Naive thymus-derived CD4-positive, alpha-beta T cell (primary cell): Measurements from ENCODE around the gene TAF3. TPM values are rescaled to one million over a fixed set of nuclear protein-coding genes. Genes with fewer than 3 reads are reported as not detected.
"Not testable (repeated sequence)": the region's sequence is repeated elsewhere in the genome, so short reads cannot be mapped to it uniquely, and the experiment has no call there.

Experiments
- ATAC-seq: fragments of 150-1000 bp; cut with Tn5 transposase; 2 replicates; pipeline ENCODE4 v1.10.0; 2021; ENCODE audit warnings: mild to moderate bottlenecking, moderate library complexity
- CTCF ChIA-PET: fragments of 350-600 bp; sonication (Branson Sonifier 250); formaldehyde crosslinking; loops from one replicate; lab custom pipeline; 2021; ENCODE audit warnings: antibody characterized with exemption; lab: Charles Lee
- POLR2A ChIA-PET: fragments of 350-600 bp; sonication (Branson Sonifier 250); formaldehyde crosslinking; loops from one replicate; lab custom pipeline; 2021; ENCODE audit warnings: antibody characterized with exemption, inconsistent platforms; lab: Charles Lee
- DNase-seq, 9 donors: peaks; one replicate each; pipeline versions ENCODE4 v3.0.0 to v3.0.0-alpha.2; 2020 to 2022; ENCODE audit warnings: mixed read lengths in 1 of 9
- H3K27ac ChIP-seq: one replicate; pipeline ENCODE4 v1.7.0; 2013; ENCODE audit warnings: mild to moderate bottlenecking, low read depth, low read length, moderate library complexity
- H3K27me3 ChIP-seq, 2 donors: one replicate each; pipeline ENCODE4 v1.7.0; 2013; ENCODE audit warnings: low read length in 2 of 2, mild to moderate bottlenecking in 2 of 2, moderate library complexity in 2 of 2; ENCODE audit not compliant: control insufficient read depth in 2 of 2, insufficient read depth in 2 of 2
- H3K36me3 ChIP-seq, 3 experiments: 1 replicate in 2 of 3; 2 replicates in 1 of 3; pipeline ENCODE4 v1.7.0; 2013; ENCODE audit warnings: low read length in 3 of 3, mild to moderate bottlenecking in 3 of 3, moderate library complexity in 1 of 3; ENCODE audit not compliant: insufficient read depth in 3 of 3, control insufficient read depth in 2 of 3
- H3K4me1 ChIP-seq, 2 donors: one replicate each; pipeline ENCODE4 v1.7.0; 2013; ENCODE audit warnings: low read length in 2 of 2, mild to moderate bottlenecking in 2 of 2, moderate library complexity in 1 of 2; ENCODE audit not compliant: control insufficient read depth in 2 of 2, insufficient read depth in 2 of 2
- H3K4me3 ChIP-seq: 2 replicates; pipeline ENCODE4 v1.7.0; 2013; ENCODE audit warnings: mild to moderate bottlenecking, low read length
- H3K9me3 ChIP-seq, 3 experiments: 1 replicate in 2 of 3; 2 replicates in 1 of 3; pipeline ENCODE4 v1.7.0; 2013; ENCODE audit warnings: low read length in 3 of 3; ENCODE audit not compliant: control insufficient read depth in 2 of 3
- H3K27ac Mint-ChIP-seq, 9 donors: one replicate each; pipeline ENCODE4 v1.8.0; 2020 to 2022; ENCODE audit warnings: mixed read lengths in 9 of 9, mild to moderate bottlenecking in 8 of 9, moderate library complexity in 5 of 9, inconsistent platforms in 2 of 9
- H3K27me3 Mint-ChIP-seq, 5 donors: one replicate each; pipeline ENCODE4 v1.8.0; 2021 to 2022; ENCODE audit warnings: mixed read lengths in 5 of 5, mild to moderate bottlenecking in 1 of 5
- H3K36me3 Mint-ChIP-seq, 5 donors: one replicate each; pipeline ENCODE4 v1.8.0; 2020 to 2022; ENCODE audit warnings: mixed read lengths in 5 of 5, mild to moderate bottlenecking in 3 of 5, inconsistent platforms in 1 of 5
- H3K4me1 Mint-ChIP-seq, 7 donors: one replicate each; pipeline ENCODE4 v1.8.0; 2020 to 2022; ENCODE audit warnings: mixed read lengths in 7 of 7, mild to moderate bottlenecking in 3 of 7, inconsistent platforms in 1 of 7
- H3K4me3 Mint-ChIP-seq, 10 donors: one replicate each; pipeline ENCODE4 v1.8.0; 2020 to 2022; ENCODE audit warnings: mild to moderate bottlenecking in 10 of 10, mixed read lengths in 10 of 10, moderate library complexity in 6 of 10, inconsistent platforms in 2 of 10
- H3K9me3 Mint-ChIP-seq, 11 donors: one replicate each; pipeline ENCODE4 v1.8.0; 2020 to 2022; ENCODE audit warnings: mixed read lengths in 11 of 11, mild to moderate bottlenecking in 4 of 11, inconsistent platforms in 1 of 11, moderate library complexity in 1 of 11
- intact Hi-C, 2 donors: fragments of 100-400 bp; cut with micrococcal nuclease; formaldehyde crosslinking; loops; one replicate each; pipeline ENCODE4 v1.15.1; 2023
- polyA plus RNA-seq, 2 donors: library from polyadenylated mRNA; unstranded; fragments of 300-500 nt; fragmentation: Illumina TruSeq; gene quantifications; one replicate each; pipeline ENCODE4 v1.2.3, GENCODE V29; 2021
- total RNA-seq, 6 experiments: library from RNA in 5 of 6; stranded (reverse) in 5 of 6; gene quantifications; 1 replicate in 5 of 6; 2 replicates in 1 of 6; pipeline ENCODE4 v1.2.3 and lab custom pipeline; 2021 to 2026

Gene TAF3, protein sequence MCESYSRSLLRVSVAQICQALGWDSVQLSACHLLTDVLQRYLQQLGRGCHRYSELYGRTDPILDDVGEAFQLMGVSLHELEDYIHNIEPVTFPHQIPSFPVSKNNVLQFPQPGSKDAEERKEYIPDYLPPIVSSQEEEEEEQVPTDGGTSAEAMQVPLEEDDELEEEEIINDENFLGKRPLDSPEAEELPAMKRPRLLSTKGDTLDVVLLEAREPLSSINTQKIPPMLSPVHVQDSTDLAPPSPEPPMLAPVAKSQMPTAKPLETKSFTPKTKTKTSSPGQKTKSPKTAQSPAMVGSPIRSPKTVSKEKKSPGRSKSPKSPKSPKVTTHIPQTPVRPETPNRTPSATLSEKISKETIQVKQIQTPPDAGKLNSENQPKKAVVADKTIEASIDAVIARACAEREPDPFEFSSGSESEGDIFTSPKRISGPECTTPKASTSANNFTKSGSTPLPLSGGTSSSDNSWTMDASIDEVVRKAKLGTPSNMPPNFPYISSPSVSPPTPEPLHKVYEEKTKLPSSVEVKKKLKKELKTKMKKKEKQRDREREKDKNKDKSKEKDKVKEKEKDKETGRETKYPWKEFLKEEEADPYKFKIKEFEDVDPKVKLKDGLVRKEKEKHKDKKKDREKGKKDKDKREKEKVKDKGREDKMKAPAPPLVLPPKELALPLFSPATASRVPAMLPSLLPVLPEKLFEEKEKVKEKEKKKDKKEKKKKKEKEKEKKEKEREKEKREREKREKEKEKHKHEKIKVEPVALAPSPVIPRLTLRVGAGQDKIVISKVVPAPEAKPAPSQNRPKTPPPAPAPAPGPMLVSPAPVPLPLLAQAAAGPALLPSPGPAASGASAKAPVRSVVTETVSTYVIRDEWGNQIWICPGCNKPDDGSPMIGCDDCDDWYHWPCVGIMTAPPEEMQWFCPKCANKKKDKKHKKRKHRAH
- total RNA-seq = 10 to 100 TPM; 15.3 to 23.9 (median 18.8) TPM
- polyA plus RNA-seq = 10 to 100 TPM; 12.2 to 20.0 TPM
- total RNA-seq (lab: John Stamatoyannopoulos, UW) = 63.8 reads per million, percentile 76 among the genes with 10 or more reads in this experiment

DNA sequence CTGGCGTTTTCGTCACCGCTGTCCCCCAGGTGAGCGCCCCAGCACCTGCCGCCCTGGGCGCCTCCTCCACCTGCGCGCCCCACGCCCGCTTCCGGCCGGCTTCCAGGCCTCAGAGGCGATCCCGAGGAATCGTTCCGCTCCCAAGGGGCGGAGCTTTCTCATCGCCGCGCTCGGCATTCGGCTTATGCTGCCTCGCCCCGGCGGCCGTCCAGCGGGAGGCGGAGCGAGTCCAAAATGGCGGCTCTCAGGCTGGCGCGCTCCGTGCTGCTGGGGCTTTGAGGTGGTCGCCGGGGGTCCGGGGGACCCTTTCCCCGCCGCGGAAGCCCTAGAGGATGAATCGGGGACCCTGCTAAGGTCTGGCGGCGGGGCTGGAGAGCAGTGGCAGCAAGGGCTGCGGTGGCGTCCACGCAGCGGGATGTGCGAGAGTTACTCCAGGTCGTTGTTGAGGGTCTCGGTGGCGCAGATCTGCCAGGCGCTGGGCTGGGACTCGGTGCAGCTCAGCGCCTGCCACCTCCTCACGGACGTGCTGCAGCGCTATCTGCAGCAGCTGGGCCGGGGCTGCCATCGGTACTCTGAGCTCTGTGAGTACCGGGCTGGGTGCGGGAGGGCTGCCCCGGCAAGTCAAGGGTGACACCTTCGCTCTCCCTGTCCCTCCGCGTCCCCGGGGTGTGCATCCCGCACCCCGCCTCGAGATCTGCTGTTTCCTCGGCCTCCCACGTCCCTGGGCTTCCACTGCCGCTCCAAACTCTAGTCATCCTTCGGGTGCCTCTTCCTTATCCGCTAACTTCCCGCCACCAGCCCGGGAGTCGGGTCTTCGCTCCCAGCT, at the start of gene TAF3:
Gene TAF3, plus strand, starts transcription at position 211 of the 826 bp plus-strand sequence. Its CDS starts 205 bp downstream, at position 416.
- H3K9me3 ChIP-seq = no peaks in the 10 kb centered on the region
- ATAC-seq (peak; percentile 99), DNase-seq (peak; percentile 87 to 94 (median 91))
- H3K4me3 ChIP-seq = peak within 1 kb of the TSS; percentile 90
- intact Hi-C loops = loop anchor here (1.0 to 10.0 kb wide), 5 partner anchors 30 to 516 kb away; partner anchors contain the start of genes ATP5F1C (in 2 of the 2) and GATA3 (in 1 of the 2)
- Mint-ChIP-seq H3K9me3 (no peaks in the 10 kb centered on the region), H3K27me3 (peaks cover 0 to 34% (median 0%) of the 10 kb centered on the region in 5 donors), H3K4me1 (peaks cover 28 to 56% (median 48%) of the 10 kb centered on the region in 7 donors), H3K36me3 (peaks cover 0 to 13% (median 5%) of the 10 kb centered on the region in 5 donors), H3K27ac (peak within 1 kb of the TSS; percentile 71 to 96 (median 93)), H3K4me3 (peak within 1 kb of the TSS; percentile 92 to 100 (median 97))
- H3K27me3 ChIP-seq = no peaks in the 10 kb centered on the region
- H3K36me3 ChIP-seq = peaks cover 0 to 20% (median 0%) of the 10 kb centered on the region in 3 experiments
- H3K4me1 ChIP-seq = peaks cover 0 to 6% of the 10 kb centered on the region in 2 donors
- H3K27ac ChIP-seq = peak within 1 kb of the TSS; percentile 75
- CTCF ChIA-PET = no interaction called here
- POLR2A ChIA-PET = interaction anchor here (0.5 to 6.3 kb wide), 5 partner anchors 9 to 336 kb away, joined by 3 to 70 read pairs (median 8); partner anchors contain the start of genes ATP5F1C and KIN

DNA sequence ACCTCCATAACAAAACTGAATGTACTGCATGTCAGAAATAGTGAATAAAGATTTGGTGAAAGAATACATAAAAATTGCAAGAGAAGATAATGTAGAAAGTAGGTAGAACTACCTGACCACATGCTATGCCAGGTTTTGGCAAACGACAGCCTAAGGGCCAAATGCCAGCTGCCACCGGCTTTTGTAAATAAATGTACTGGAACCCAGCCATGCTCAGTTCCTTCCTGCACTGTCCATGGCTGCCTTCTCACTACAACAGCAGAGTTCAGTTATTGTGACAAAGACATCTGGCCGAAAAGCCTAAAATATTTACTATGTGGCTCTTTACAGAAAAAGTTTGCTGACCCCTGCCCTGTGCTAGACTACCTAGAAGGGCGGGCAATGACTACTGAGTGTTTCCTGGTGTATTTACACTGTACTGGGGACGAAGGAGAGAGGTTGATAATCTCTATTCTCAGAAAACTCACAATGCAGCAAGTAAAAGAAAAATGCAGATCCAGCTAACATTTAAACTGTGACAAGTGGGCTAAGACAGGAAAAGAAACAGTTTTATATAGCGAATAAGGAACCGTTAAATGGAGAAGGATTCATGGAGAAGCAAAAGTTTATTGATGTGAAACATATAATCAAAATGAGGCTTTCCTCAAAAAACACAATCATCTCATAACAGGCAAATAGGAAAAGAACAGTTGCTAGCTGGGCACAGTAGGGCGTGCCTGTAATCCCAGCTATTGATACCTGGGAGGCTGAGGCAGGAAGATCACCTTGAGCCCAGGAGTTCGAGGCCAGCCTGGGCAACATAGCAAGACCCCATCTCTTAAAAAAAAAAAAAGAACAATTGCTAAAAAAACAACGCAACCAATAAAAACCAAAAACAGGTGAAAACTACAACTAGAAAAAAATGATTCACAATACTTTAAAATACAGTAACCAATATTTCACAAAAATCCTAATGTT, 44.2 kb upstream of the TAF3 start:
- Histone ChIP-seq H3K27me3 (no peaks in the 10 kb centered on the region), H3K9me3 (no peaks in the 10 kb centered on the region), H3K27ac (no peak overlapping the region), H3K4me1 (no peaks in the 10 kb centered on the region), H3K4me3 (no peak overlapping the region), H3K36me3 (peaks cover 8 to 66% (median 19%) of the 10 kb centered on the region in 3 experiments)
- DNase-seq (no peak), ATAC-seq (no peak)
- H3K4me1 Mint-ChIP-seq = peaks cover 0 to 5% (median 3%) of the 10 kb centered on the region in 7 donors
- H3K9me3 Mint-ChIP-seq = no peaks in the 10 kb centered on the region
- no peaks in the 10 kb centered on the region for H3K27me3 Mint-ChIP-seq
- H3K4me3 Mint-ChIP-seq = no peak overlapping the region
- intact Hi-C loops = no loop called here
- H3K36me3 Mint-ChIP-seq = peaks cover 14 to 45% (median 34%) of the 10 kb centered on the region in 5 donors
- peak overlapping the region in 1 of 9 donors; percentile 22 for H3K27ac Mint-ChIP-seq
- POLR2A ChIA-PET = interaction anchor here (1.7 kb wide), 1 partner anchor 14 kb away, joined by 6 read pairs; the partner anchor contains the start of genes ATP5F1C and KIN
- CTCF ChIA-PET = no interaction called here

DNA sequence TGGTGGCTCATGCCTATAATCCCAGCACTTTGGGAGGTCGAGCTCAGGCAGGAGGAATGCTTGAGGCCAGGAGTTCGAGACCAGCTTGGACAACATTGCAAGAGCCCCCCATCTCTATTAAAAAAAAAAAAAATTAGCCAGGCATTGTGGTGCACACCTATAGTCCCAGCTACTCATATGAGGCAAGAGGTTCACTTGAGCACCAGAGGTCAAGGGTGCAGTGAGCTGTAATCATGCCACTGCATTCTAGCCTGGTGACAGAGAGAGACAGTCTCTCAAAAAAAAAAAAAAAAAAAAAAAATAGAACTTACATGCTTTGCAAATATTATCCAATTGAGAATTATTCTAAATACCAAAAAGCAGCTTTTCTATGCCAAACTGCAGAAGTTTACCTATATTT, 41.5 kb upstream of the TAF3 start:
- POLR2A ChIA-PET = interaction anchor here (0.7 kb wide), 1 partner anchor 13 kb away, joined by 3 read pairs; no protein-coding TSS in a partner anchor
- peaks cover 3 to 73% (median 19%) of the 10 kb centered on the region in 3 experiments for H3K36me3 ChIP-seq

DNA sequence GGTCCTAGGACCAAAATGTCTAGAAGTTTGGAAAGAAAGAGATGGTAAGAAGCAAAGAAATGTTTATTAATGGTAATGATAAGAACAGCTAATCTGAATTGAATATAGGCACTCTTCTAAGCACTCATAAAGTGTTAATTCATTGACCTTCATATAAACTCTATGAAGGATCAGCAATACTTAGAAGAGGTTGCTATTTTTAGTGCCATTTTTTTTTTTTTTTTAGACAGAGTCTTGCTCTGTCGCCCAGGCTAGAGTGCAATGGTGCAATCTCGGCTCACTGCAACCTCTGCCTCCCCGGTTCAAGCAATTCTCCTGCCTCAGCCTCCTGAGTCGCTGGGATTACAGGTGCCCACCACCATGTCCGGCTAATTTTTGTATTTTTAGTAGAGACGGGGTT, 36.1 kb upstream of the TAF3 start:
- H3K27ac Mint-ChIP-seq, CTCF ChIA-PET, H3K9me3 Mint-ChIP-seq, H3K4me1 ChIP-seq, H3K27me3 ChIP-seq, H3K27me3 Mint-ChIP-seq, H3K4me3 Mint-ChIP-seq, ATAC-seq, H3K27ac ChIP-seq, H3K4me3 ChIP-seq, DNase-seq, H3K9me3 ChIP-seq: not testable (repeated sequence)
- peaks cover 0 to 41% (median 3%) of the 10 kb centered on the region in 3 experiments for H3K36me3 ChIP-seq
- H3K4me1 Mint-ChIP-seq = peaks cover 15 to 34% (median 27%) of the 10 kb centered on the region in 7 donors
- POLR2A ChIA-PET = interaction anchor here (0.7 kb wide), 1 partner anchor 161 kb away, joined by 3 read pairs; no protein-coding TSS in a partner anchor
- intact Hi-C loops = loop anchor here in 1 of 2 donors (10.0 kb wide), 2 partner anchors 553 to 1967 kb away; partner anchors contain the start of gene GDI2
- H3K36me3 Mint-ChIP-seq = peaks cover 10 to 31% (median 21%) of the 10 kb centered on the region in 5 donors

More for the DNA sequence above, 41.5 kb upstream of the TAF3 start:
- H3K9me3 ChIP-seq = no peaks in the 10 kb centered on the region
- no peak for ATAC-seq
- Mint-ChIP-seq H3K9me3 (no peaks in the 10 kb centered on the region), H3K27ac (no peak overlapping the region), H3K4me3 (no peak overlapping the region), H3K36me3 (peaks cover 10 to 43% (median 36%) of the 10 kb centered on the region in 5 donors), H3K27me3 (no peaks in the 10 kb centered on the region), H3K4me1 (peaks cover 3 to 12% (median 6%) of the 10 kb centered on the region in 7 donors)
- no peak overlapping the region for H3K4me3 ChIP-seq
- CTCF ChIA-PET = interaction anchor here (0.6 kb wide), 1 partner anchor 11 kb away, joined by 6 read pairs; the partner anchor contains the start of genes ATP5F1C and KIN
- no peaks in the 10 kb centered on the region for H3K4me1 ChIP-seq
- H3K27me3 ChIP-seq = no peaks in the 10 kb centered on the region
- H3K27ac ChIP-seq = no peak overlapping the region
- intact Hi-C loops = no loop called here
- no peak for DNase-seq

DNA sequence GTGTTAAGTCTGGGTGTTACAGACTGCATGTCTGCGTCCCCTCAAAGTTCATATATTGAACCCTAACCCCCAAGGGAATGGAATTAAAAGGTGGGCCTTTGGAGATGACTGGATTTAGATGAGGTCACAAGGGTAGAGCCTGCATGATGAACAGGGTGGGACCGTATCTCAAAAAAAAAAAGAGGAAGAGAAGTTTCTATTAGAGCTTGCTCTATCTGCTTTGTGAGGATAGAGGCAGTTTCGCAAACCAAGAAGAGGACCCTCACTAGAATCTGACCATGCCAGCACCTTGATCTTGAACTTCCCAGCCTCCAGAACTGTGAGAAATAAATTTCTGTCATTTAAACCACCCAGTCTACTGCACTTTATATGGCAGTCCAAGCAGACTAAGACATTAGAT, 31.9 kb upstream of the TAF3 start:
- no peaks in the 10 kb centered on the region for H3K27me3 ChIP-seq
- intact Hi-C loops = loop anchor here (5.0 to 10.0 kb wide), 4 partner anchors 266 to 1972 kb away; partner anchors contain the start of genes GATA3 (in 1 of the 2) and GDI2 (in 1 of the 2)
- peaks cover 6 to 15% (median 7%) of the 10 kb centered on the region in 5 donors for H3K36me3 Mint-ChIP-seq
- H3K4me3 ChIP-seq = no peak overlapping the region
- ChIA-PET POLR2A (interaction anchor here (3.8 kb wide), 1 partner anchor 32 kb away, joined by 70 read pairs; the partner anchor contains the start of gene TAF3), CTCF (no interaction called here)
- no peaks in the 10 kb centered on the region for H3K9me3 Mint-ChIP-seq
- peaks cover 33 to 61% (median 48%) of the 10 kb centered on the region in 7 donors for H3K4me1 Mint-ChIP-seq
- no peaks in the 10 kb centered on the region for H3K27me3 Mint-ChIP-seq
- no peak overlapping the region for H3K4me3 Mint-ChIP-seq
- H3K27ac Mint-ChIP-seq = peak overlapping the region in 1 of 9 donors; percentile 44
- no peaks in the 10 kb centered on the region for H3K9me3 ChIP-seq
- DNase-seq (no peak), ATAC-seq (no peak)
- no peak overlapping the region for H3K27ac ChIP-seq
- H3K36me3 ChIP-seq = peaks cover 0 to 7% (median 0%) of the 10 kb centered on the region in 3 experiments
- peaks cover 21 to 23% of the 10 kb centered on the region in 2 donors for H3K4me1 ChIP-seq
